ENCODE measurements around the gene PLD1.

The PLD1 gene

DNA sequence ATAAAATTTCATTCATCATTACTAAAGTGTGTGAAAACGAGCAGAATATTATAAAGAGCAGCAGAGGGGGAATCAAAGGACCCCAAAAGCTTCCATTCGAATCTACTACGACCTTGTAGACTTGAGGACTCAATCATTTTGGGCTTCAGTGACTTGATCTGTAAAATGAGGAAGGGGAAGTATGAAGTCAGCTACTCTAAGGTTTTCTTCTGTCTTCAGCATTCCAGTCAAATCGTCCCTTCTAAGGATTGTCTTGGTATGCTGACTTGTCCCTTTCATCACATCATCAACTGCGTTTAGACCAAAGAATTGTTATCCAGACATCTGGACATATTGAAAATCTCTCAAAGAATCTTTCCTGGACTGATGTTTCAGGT is 44.8 kb downstream of the PLD1 start:
- TF ChIP-seq, protein P1, sequence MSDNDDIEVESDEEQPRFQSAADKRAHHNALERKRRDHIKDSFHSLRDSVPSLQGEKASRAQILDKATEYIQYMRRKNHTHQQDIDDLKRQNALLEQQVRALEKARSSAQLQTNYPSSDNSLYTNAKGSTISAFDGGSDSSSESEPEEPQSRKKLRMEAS (IDR thresholded peaks at IDR 0.05; ENCODE audit: low read depth, low read length) = no peak
- no peak for TF ChIP-seq MYC (IDR thresholded peaks at IDR 0.05; ENCODE audit: low read depth, low read length)
- TF ChIP-seq, protein P2, sequence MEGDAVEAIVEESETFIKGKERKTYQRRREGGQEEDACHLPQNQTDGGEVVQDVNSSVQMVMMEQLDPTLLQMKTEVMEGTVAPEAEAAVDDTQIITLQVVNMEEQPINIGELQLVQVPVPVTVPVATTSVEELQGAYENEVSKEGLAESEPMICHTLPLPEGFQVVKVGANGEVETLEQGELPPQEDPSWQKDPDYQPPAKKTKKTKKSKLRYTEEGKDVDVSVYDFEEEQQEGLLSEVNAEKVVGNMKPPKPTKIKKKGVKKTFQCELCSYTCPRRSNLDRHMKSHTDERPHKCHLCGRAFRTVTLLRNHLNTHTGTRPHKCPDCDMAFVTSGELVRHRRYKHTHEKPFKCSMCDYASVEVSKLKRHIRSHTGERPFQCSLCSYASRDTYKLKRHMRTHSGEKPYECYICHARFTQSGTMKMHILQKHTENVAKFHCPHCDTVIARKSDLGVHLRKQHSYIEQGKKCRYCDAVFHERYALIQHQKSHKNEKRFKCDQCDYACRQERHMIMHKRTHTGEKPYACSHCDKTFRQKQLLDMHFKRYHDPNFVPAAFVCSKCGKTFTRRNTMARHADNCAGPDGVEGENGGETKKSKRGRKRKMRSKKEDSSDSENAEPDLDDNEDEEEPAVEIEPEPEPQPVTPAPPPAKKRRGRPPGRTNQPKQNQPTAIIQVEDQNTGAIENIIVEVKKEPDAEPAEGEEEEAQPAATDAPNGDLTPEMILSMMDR (IDR thresholded peaks at IDR 0.05; ENCODE audit: low read depth, low read length) = no peak
- no peak for TF ChIP-seq POLR2A (IDR thresholded peaks at IDR 0.05; ENCODE audit: extremely low read depth, insufficient read length)
- DNase-seq (ENCODE audit: low read depth) = peak; percentile 24
- H3K4me3 ChIP-seq (ENCODE audit: low read depth, low read length) = no peak overlapping the region

DNA sequence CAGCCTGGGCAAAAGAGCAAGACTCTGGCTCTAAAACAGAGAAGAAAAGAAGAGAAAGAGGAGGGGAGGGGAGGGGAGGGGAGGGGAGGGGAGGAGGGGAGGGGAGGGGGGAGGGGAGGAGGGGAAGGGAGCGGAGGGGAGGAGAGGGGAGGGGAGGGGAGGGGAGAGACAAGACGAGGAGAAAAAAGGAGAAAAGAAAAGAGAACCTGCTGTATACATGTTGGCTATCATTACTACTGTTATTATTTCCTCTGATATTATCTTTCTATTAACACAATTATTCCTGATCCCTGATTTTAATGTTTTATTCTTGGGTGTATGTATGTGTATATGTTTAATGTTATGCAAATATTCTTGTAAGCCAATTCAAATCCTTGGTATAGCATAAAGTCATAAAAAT is 46.9 kb downstream of the PLD1 start:
- DNase-seq (ENCODE audit: low read depth) = no peak
- TF ChIP-seq, protein P2 (IDR thresholded peaks at IDR 0.05; ENCODE audit: low read depth, low read length) = no peak
- TF ChIP-seq MYC (IDR thresholded peaks at IDR 0.05; ENCODE audit: low read depth, low read length) (no peak), POLR2A (IDR thresholded peaks at IDR 0.05; ENCODE audit: extremely low read depth, insufficient read length) (no peak)
- TF ChIP-seq, protein P1 (IDR thresholded peaks at IDR 0.05; ENCODE audit: low read depth, low read length) = no peak
- H3K4me3 ChIP-seq (ENCODE audit: low read depth, low read length) = no peak overlapping the region

DNA sequence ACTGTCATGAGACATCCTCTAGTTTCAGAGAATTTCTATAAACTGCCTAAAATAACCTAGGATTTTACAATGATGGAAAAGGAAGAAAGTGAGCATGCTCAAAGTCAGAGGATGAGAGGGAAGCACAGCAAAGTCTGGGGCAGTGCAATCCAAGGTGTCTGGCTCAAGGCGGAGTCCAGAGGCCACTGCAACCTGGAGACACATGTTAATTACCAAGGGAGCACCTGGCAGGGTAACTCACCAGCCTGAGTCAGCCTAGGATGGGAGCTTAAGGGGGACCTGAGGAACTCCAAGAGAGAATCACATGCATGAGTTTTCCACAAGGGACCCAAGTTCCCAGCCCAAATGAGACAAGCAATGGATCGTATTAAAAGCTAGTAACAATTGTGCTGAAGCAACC is 49.8 kb downstream of the PLD1 start:
- TF ChIP-seq, protein P1 (IDR thresholded peaks at IDR 0.05; ENCODE audit: low read depth, low read length) = no peak
- TF ChIP-seq MYC (IDR thresholded peaks at IDR 0.05; ENCODE audit: low read depth, low read length) = no peak
- TF ChIP-seq POLR2A (IDR thresholded peaks at IDR 0.05; ENCODE audit: extremely low read depth, insufficient read length) = no peak
- TF ChIP-seq, protein P2 (IDR thresholded peaks at IDR 0.05; ENCODE audit: low read depth, low read length) = no peak
- no peak overlapping the region for H3K4me3 ChIP-seq (ENCODE audit: low read depth, low read length)
- no peak for DNase-seq (ENCODE audit: low read depth)

DNA sequence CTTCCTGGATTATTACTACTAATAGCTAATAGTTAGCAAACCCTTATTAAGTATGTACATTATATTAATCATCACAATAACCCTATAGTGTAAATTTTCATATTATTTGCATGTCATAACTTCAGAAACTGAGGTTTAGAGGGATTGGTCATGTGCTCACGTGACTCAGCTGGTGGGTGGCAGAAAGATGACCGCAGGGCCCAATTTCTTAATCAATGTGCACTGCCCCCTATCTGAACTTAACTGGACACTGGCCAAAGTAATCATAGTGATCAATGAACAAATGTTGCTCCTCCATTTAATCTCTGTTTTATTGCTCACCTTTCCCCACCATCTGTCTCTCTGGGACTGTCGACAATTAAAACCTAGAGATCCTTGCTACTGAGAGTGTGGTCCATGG is 52.2 kb downstream of the PLD1 start:
- TF ChIP-seq POLR2A (IDR thresholded peaks at IDR 0.05; ENCODE audit: extremely low read depth, insufficient read length) (no peak), MYC (IDR thresholded peaks at IDR 0.05; ENCODE audit: low read depth, low read length) (no peak)
- TF ChIP-seq, protein P1 (IDR thresholded peaks at IDR 0.05; ENCODE audit: low read depth, low read length) = no peak
- TF ChIP-seq, protein P2 (IDR thresholded peaks at IDR 0.05; ENCODE audit: low read depth, low read length) = no peak
- no peak for DNase-seq (ENCODE audit: low read depth)
- no peak overlapping the region for H3K4me3 ChIP-seq (ENCODE audit: low read depth, low read length)

DNA sequence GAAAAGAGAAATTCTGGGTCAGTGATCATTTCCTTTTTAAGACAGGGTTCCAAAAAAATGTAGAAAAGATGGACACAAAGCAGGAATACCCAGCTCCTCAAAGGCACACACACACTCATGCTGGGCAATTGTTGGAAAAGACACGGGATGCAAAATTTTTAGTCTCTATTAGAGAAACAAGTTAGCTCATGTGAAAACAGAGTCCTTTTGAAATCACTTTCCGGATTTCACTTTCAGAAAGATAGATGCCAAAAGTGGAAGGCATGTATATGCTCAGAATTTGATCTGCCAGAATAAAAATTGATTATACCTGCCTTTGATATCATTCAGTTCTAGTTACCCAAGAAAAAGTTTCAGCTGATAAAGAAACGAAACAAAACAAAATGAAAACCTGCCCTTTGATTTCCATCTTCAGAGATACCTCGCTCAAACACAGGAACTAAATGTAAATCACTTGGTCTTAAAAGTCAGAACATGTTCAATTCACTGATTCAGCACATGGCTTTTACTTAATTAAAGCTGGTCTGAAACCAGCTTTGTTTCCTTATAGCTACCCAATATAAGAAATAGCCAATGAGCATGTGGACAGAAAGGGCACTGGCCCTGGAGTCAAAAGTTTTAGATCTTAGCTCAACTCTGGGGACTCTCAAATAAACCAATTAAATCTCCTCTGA is 52.8 kb downstream of the PLD1 start:
- TF ChIP-seq, protein P1 (IDR thresholded peaks at IDR 0.05; ENCODE audit: low read depth, low read length) = no peak
- TF ChIP-seq, protein P2 (IDR thresholded peaks at IDR 0.05; ENCODE audit: low read depth, low read length) = no peak
- TF ChIP-seq POLR2A (IDR thresholded peaks at IDR 0.05; ENCODE audit: extremely low read depth, insufficient read length) (no peak), MYC (IDR thresholded peaks at IDR 0.05; ENCODE audit: low read depth, low read length) (no peak)
- H3K4me3 ChIP-seq (ENCODE audit: low read depth, low read length) = no peak overlapping the region
- DNase-seq (ENCODE audit: low read depth) = no peak

Measured in NB4 (cell line).